ENCODE data around the gene PBX4. TPM values are rescaled to one million over a fixed set of nuclear protein-coding genes. Genes with fewer than 3 reads are reported as not detected.
"Not testable (repeated sequence)": the region's sequence is repeated elsewhere in the genome, so short reads cannot be mapped to it uniquely, and the experiment has no call there.

PBX4 gene
- total RNA-seq (2014; rRNA removed; shearing (Covaris generic)) (1.5 and 2.6 TPM in 2 replicates), polyA plus RNA-seq (2016; fragmentation: Nextera tagmentation; extraction: Ambion mirVana) (4.1 and 5.3 TPM in 2 replicates)
- long read RNA-seq = 0 reads

GRCh38 chr19:19618219-19619051, at the start of gene PBX4:
TSS of gene PBX4 (minus strand) at chr19:19618687. CDS start at chr19:19618629, 58 bp downstream.
- peak within 1 kb of the TSS; percentile 90 for H3K4me2 ChIP-seq
- H3K4me1 ChIP-seq (ENCODE audit: insufficient read depth) = no peaks in the 10 kb centered on the region; the same call in 1 of the 2 replicates
- H3K4me3 ChIP-seq = peak within 1 kb of the TSS; percentile 78
- Mint-ChIP-seq H3K27me3 (ENCODE audit: insufficient read depth, low read depth, poor library complexity) (peaks cover 22% of the 10 kb centered on the region), H3K4me3 (peak within 1 kb of the TSS; percentile 76), H3K36me3 (ENCODE audit: low read depth) (peaks cover 9% of the 10 kb centered on the region), H3K4me1 (peaks cover 9% of the 10 kb centered on the region; the same call in 2 of the 3 replicates), H3K9me3 (no peaks in the 10 kb centered on the region; the same call in 2 of the 3 replicates), H3K27ac (no peak within 1 kb of the TSS)
- peaks cover 7% of the 10 kb centered on the region; the same call in 1 of the 2 replicates for H3K27me3 ChIP-seq (ENCODE audit: insufficient read depth)
- TF ChIP-seq CTCF (conservative IDR thresholded peaks at IDR 0.05; ENCODE audit: low read depth in 2 of 2) (no peak), POLR2AphosphoS5 (IDR thresholded peaks at IDR 0.05; ENCODE audit: low read depth) (peak; percentile 48; the same call in 1 of the 2 replicates), EZH2 (IDR thresholded peaks at IDR 0.05; ENCODE audit: low read depth, unreplicated experiment) (no peak), CREB1 (CRISPR knock-in tag; IDR thresholded peaks at IDR 0.05; ENCODE audit: low read depth) (peak; percentile 24; the same call in 1 of the 2 replicates), ETS1 (IDR thresholded peaks at IDR 0.05) (no peak)
- 0 out of 2 replicates have a peak, but pooled peaks cover under 1% of the 10 kb centered on the region for H3K36me3 ChIP-seq (ENCODE audit: insufficient read depth)
- H2AFZ ChIP-seq = peak within 1 kb of the TSS; percentile 98
- peak; percentile 99 for DNase-seq (ENCODE audit: low spot score)
- H3F3A ChIP-seq (replicated peaks; ENCODE audit: low read depth) = 0 out of 2 replicates have a peak, but pooled peaks cover 3% of the 10 kb centered on the region
- 0 out of 2 replicates have a peak, but pooled peaks cover 4% of the 10 kb centered on the region for H4K20me1 ChIP-seq (replicated peaks; ENCODE audit: insufficient read depth)
- ATAC-seq = peak; percentile 96
- H3K9me2 ChIP-seq (ENCODE audit: insufficient read depth) = no peaks in the 10 kb centered on the region
- H3K79me2 ChIP-seq (replicated peaks; ENCODE audit: insufficient read depth) = no peaks in the 10 kb centered on the region
- H3K27ac ChIP-seq (ENCODE audit: low read depth) = no peak within 1 kb of the TSS

- H3K27ac Mint-ChIP-seq; H3K4me2 ChIP-seq; H3K36me3 ChIP-seq (ENCODE audit: insufficient read depth); ATAC-seq; H3K9me3 Mint-ChIP-seq; DNase-seq (ENCODE audit: low spot score); H3K9me2 ChIP-seq (ENCODE audit: insufficient read depth); H2AFZ ChIP-seq; H3K4me3 Mint-ChIP-seq; H3K27me3 ChIP-seq (ENCODE audit: insufficient read depth); H3K4me3 ChIP-seq; H3K27ac ChIP-seq (ENCODE audit: low read depth): not testable (repeated sequence)
- Mint-ChIP-seq H3K27me3 (ENCODE audit: insufficient read depth, low read depth, poor library complexity) (peaks cover 18% of the 10 kb centered on the region), H3K36me3 (ENCODE audit: low read depth) (peaks cover 19% of the 10 kb centered on the region), H3K4me1 (peaks cover 30% of the 10 kb centered on the region)
- Histone ChIP-seq H3K79me2 (replicated peaks; ENCODE audit: insufficient read depth) (peaks cover 42% of the 10 kb centered on the region), H3K4me1 (ENCODE audit: insufficient read depth) (peaks cover 18% of the 10 kb centered on the region), H3F3A (replicated peaks; ENCODE audit: low read depth) (peaks cover 28% of the 10 kb centered on the region), H4K20me1 (replicated peaks; ENCODE audit: insufficient read depth) (peaks cover 17% of the 10 kb centered on the region)
Measured at GRCh38 chr19:19665420-19665948, 47.0 kb upstream of the PBX4 start.

Measured in GM23338 (cell line).